C4-2B (cell line): ENCODE results near the gene SH3PXD2B.
"Not testable (repeated sequence)": the region's sequence is repeated elsewhere in the genome, so short reads cannot be mapped to it uniquely, and the experiment has no call there.

ENCODE experiments used
- H3K27ac ChIP-seq: fragments of 450-650 bp; 2 replicates; pipeline ENCODE4 v1.5.1; 2017
- CTCF ChIP-seq: fragments of 450-650 bp; conservative IDR thresholded peaks from 2 replicates; pipeline ENCODE4 v1.5.1; 2017; ENCODE audit warnings: mild to moderate bottlenecking
- ZFX ChIP-seq: fragments of 450-650 bp; IDR thresholded peaks from 2 replicates; pipeline ENCODE4 v1.6.1; 2017

The SH3PXD2B gene

GRCh38 chr5:172399826-172400225, 54.5 kb downstream of the SH3PXD2B start:
- TF ChIP-seq ZFX (no peak), CTCF (no peak)
- H3K27ac ChIP-seq = no peak overlapping the region

- no peak for TF ChIP-seq ZFX
- no peak for TF ChIP-seq CTCF
- H3K27ac ChIP-seq = no peak overlapping the region
Observed at GRCh38 chr5:172399336-172399735, 55.0 kb downstream of the SH3PXD2B start.

GRCh38 chr5:172398645-172399044, 55.7 kb downstream of the SH3PXD2B start:
- H3K27ac ChIP-seq = not testable (repeated sequence)

GRCh38 chr5:172396994-172397393, 57.3 kb downstream of the SH3PXD2B start:
- H3K27ac ChIP-seq = not testable (repeated sequence)

GRCh38 chr5:172396220-172396619, 58.1 kb downstream of the SH3PXD2B start:
- H3K27ac ChIP-seq = no peak overlapping the region
- TF ChIP-seq CTCF (no peak), ZFX (no peak)

GRCh38 chr5:172395483-172395882, 58.8 kb downstream of the SH3PXD2B start:
- no peak overlapping the region for H3K27ac ChIP-seq
- TF ChIP-seq CTCF = no peak
- TF ChIP-seq ZFX = no peak

GRCh38 chr5:172389578-172390112, 64.7 kb downstream of the SH3PXD2B start:
- no peak overlapping the region for H3K27ac ChIP-seq
- TF ChIP-seq CTCF (peak; percentile 18; the same call in 1 of the 2 replicates), ZFX (no peak)

- no peak overlapping the region for H3K27ac ChIP-seq
- TF ChIP-seq CTCF (no peak), ZFX (no peak)
Observed at GRCh38 chr5:172388246-172388733, 66.0 kb downstream of the SH3PXD2B start.

GRCh38 chr5:172385707-172386106, 68.6 kb downstream of the SH3PXD2B start:
- H3K27ac ChIP-seq = peak overlapping the region; percentile 78
- TF ChIP-seq CTCF = no peak
